Colonic mucosa (tissue), 4 donors: ENCODE results near the gene OOSP3. TPM values are rescaled to one million over a fixed set of nuclear protein-coding genes. Genes with fewer than 3 reads are reported as not detected.
"Not testable (repeated sequence)": the region's sequence is repeated elsewhere in the genome, so short reads cannot be mapped to it uniquely, and the experiment has no call there.

ENCODE experiments used
- DNase-seq: peaks from one replicate; pipeline ENCODE4 v3.0.0-alpha.2; 2020
- H3K27ac ChIP-seq: fragments of 200-600 bp; one replicate; pipeline ENCODE4 v1.8.0; 2021
- H3K27me3 ChIP-seq: fragments of 200-600 bp; one replicate; pipeline ENCODE4 v1.8.0; 2021
- H3K36me3 ChIP-seq: fragments of 200-600 bp; one replicate; pipeline ENCODE4 v1.8.0; 2021
- H3K4me1 ChIP-seq: fragments of 200-600 bp; one replicate; pipeline ENCODE4 v1.8.0; 2021; ENCODE audit warnings: mild to moderate bottlenecking
- H3K4me3 ChIP-seq: fragments of 200-600 bp; one replicate; pipeline ENCODE4 v1.8.0; 2021
- H3K9ac ChIP-seq, 2 donors: one replicate each; pipeline ENCODE4 v1.7.0; 2013; ENCODE audit warnings: control low read depth in 2 of 2, low read depth in 2 of 2, low read length in 2 of 2
- H3K9me3 ChIP-seq: fragments of 200-600 bp; one replicate; pipeline ENCODE4 v1.8.0; 2021
- CTCF ChIP-seq: fragments of 200-600 bp; IDR thresholded peaks from one replicate; pipeline ENCODE4 v1.8.0; 2022; ENCODE audit warnings: antibody characterized with exemption, mild to moderate bottlenecking
- intact Hi-C: fragments of 100-400 bp; cut with DNase I; formaldehyde crosslinking; loops from one replicate; pipeline ENCODE4 v1.14.1; 2022
- total RNA-seq, 2 donors: library from RNA; stranded (reverse); fragmentation: NEBNext Ultra II Directional in 1 of 2; extraction: Animal tissue kit (Norgen Biotek cat#: 25700) in 1 of 2; gene quantifications; one replicate each; pipeline ENCODE4 v1.2.1, GENCODE V29; 2021
- donor health status: healthy.
- donor health status: DM: no; HTN: no; CAD: no.
- donor health status: DM: no; HTN: no; CAD: no.

OOSP3 gene
- total RNA-seq, 2 donors from 2014 or later, result not detected

- Histone ChIP-seq H3K4me3 (no peak overlapping the region), H3K27me3 (no peaks in the 10 kb centered on the region), H3K4me1 (no peaks in the 10 kb centered on the region), H3K9ac (no peak overlapping the region), H3K9me3 (no peaks in the 10 kb centered on the region), H3K27ac (no peak overlapping the region), H3K36me3 (no peaks in the 10 kb centered on the region)
- TF ChIP-seq CTCF, result no peak
- intact Hi-C loops, result no loop called here
- DNase-seq, result peak; percentile 22
These were observed 22.7 kb downstream of the OOSP3 start for GRCh38 chr11:59901306-59901705.

GRCh38 chr11:59903569-59903968 lies 25.0 kb downstream of the OOSP3 start:
- H3K4me1 ChIP-seq, H3K9ac ChIP-seq, H3K4me3 ChIP-seq, H3K9me3 ChIP-seq, H3K27me3 ChIP-seq, DNase-seq, intact Hi-C loops, H3K36me3 ChIP-seq, H3K27ac ChIP-seq: not testable (repeated sequence)

- Histone ChIP-seq H3K27ac (no peak overlapping the region), H3K4me1 (no peaks in the 10 kb centered on the region), H3K4me3 (no peak overlapping the region), H3K36me3 (no peaks in the 10 kb centered on the region), H3K9me3 (peaks cover 2% of the 10 kb centered on the region), H3K27me3 (no peaks in the 10 kb centered on the region), H3K9ac (no peak overlapping the region)
- TF ChIP-seq CTCF, result no peak
- DNase-seq, result no peak
- intact Hi-C loops, result no loop called here
These were observed 39.9 kb downstream of the OOSP3 start for GRCh38 chr11:59918480-59918879.

- Histone ChIP-seq H3K36me3 (no peaks in the 10 kb centered on the region), H3K27me3 (no peaks in the 10 kb centered on the region), H3K4me1 (no peaks in the 10 kb centered on the region), H3K4me3 (no peak overlapping the region), H3K9me3 (peaks cover 4% of the 10 kb centered on the region), H3K9ac (no peak overlapping the region), H3K27ac (no peak overlapping the region)
- TF ChIP-seq CTCF, result peak; percentile 26
- intact Hi-C loops, result no loop called here
- DNase-seq, result peak; percentile 56
These were observed 40.5 kb downstream of the OOSP3 start for GRCh38 chr11:59918987-59919589.

- no peak for TF ChIP-seq CTCF
- H3K4me3 ChIP-seq, result no peak overlapping the region
- no peaks in the 10 kb centered on the region for H3K27me3 ChIP-seq
- no peaks in the 10 kb centered on the region for H3K36me3 ChIP-seq
- no peak for DNase-seq
- H3K4me1 ChIP-seq, result no peaks in the 10 kb centered on the region
- peaks cover 4% of the 10 kb centered on the region for H3K9me3 ChIP-seq
- intact Hi-C loops, result no loop called here
- H3K9ac ChIP-seq, result no peak overlapping the region
- no peak overlapping the region for H3K27ac ChIP-seq
These were observed 45.2 kb downstream of the OOSP3 start for GRCh38 chr11:59923813-59924212.

GRCh38 chr11:59931688-59932087 lies 53.1 kb downstream of the OOSP3 start:
- no peaks in the 10 kb centered on the region for H3K36me3 ChIP-seq
- no peaks in the 10 kb centered on the region for H3K27me3 ChIP-seq
- no peak overlapping the region for H3K9ac ChIP-seq
- H3K27ac ChIP-seq, result no peak overlapping the region
- no peak for TF ChIP-seq CTCF
- no peak for DNase-seq
- no peaks in the 10 kb centered on the region for H3K9me3 ChIP-seq
- H3K4me1 ChIP-seq, result no peaks in the 10 kb centered on the region
- no peak overlapping the region for H3K4me3 ChIP-seq
- intact Hi-C loops, result no loop called here
